Natural killer cell (primary cell): ENCODE results near the gene HABP2. TPM values are rescaled to one million over a fixed set of nuclear protein-coding genes. Genes with fewer than 3 reads are reported as not detected.

ENCODE experiments used
- ATAC-seq, 3 donors: fragments of 150-1000 bp in 2 of 3; fragments of 200-7000 bp in 1 of 3; cut with Tn5 transposase; 1 replicate in 1 of 3; 2 replicates in 2 of 3; pipeline ENCODE4 v1.10.0; 2021; ENCODE audit warnings: mild to moderate bottlenecking in 2 of 3, moderate library complexity in 2 of 3
- DNase-seq, 2 donors: peaks; one replicate each; pipeline versions ENCODE4 v3.0.0 to v3.0.0-alpha.2; 2013 to 2021; ENCODE audit warnings: mixed read lengths in 1 of 2
- H3K27ac ChIP-seq: one replicate; pipeline ENCODE4 v1.5.1; 2013; ENCODE audit warnings: mild to moderate bottlenecking, low read length
- H3K27me3 ChIP-seq: one replicate; pipeline ENCODE4 v1.6.1; 2013; ENCODE audit warnings: low read length; ENCODE audit not compliant: control insufficient read depth, insufficient read depth
- H3K36me3 ChIP-seq: one replicate; pipeline ENCODE4 v1.6.1; 2013; ENCODE audit warnings: low read length; ENCODE audit not compliant: control insufficient read depth, insufficient read depth
- H3K4me1 ChIP-seq: one replicate; pipeline ENCODE4 v1.6.1; 2013; ENCODE audit warnings: low read length; ENCODE audit not compliant: control insufficient read depth, insufficient read depth
- H3K4me3 ChIP-seq: one replicate; pipeline ENCODE4 v1.5.1; 2013; ENCODE audit warnings: low read length
- H3K9me3 ChIP-seq: one replicate; pipeline ENCODE4 v1.6.1; 2013; ENCODE audit warnings: low read length; ENCODE audit not compliant: control insufficient read depth, insufficient read depth
- H3K27ac Mint-ChIP-seq, 2 donors: one replicate each; pipeline ENCODE4 v1.8.0; 2022; ENCODE audit warnings: mild to moderate bottlenecking in 2 of 2, mixed read lengths in 2 of 2, moderate library complexity in 1 of 2
- H3K27me3 Mint-ChIP-seq, 2 donors: one replicate each; pipeline ENCODE4 v1.8.0; 2022; ENCODE audit warnings: low read depth in 2 of 2, mixed read lengths in 2 of 2
- H3K36me3 Mint-ChIP-seq: one replicate; pipeline ENCODE4 v1.8.0; 2022; ENCODE audit warnings: mixed read lengths
- H3K4me1 Mint-ChIP-seq, 2 donors: one replicate each; pipeline ENCODE4 v1.8.0; 2022; ENCODE audit warnings: mixed read lengths in 2 of 2
- H3K4me3 Mint-ChIP-seq: one replicate; pipeline ENCODE4 v1.8.0; 2022; ENCODE audit warnings: mild to moderate bottlenecking, moderate library complexity, mixed read lengths
- H3K9me3 Mint-ChIP-seq, 2 donors: one replicate each; pipeline ENCODE4 v1.8.0; 2022; ENCODE audit warnings: mixed read lengths in 2 of 2
- CTCF ChIP-seq: fragments of 200-600 bp; IDR thresholded peaks from one replicate; pipeline ENCODE4 v1.8.0; 2022; ENCODE audit warnings: antibody characterized with exemption
- WGBS: methylation state at CpG from one replicate; pipeline ENCODE4 v1.1.7; 2013; ENCODE audit warnings: missing lambda C conversion rate; ENCODE audit not compliant: insufficient coverage; 5-methylcytosine and 5-hydroxymethylcytosine counted together
- intact Hi-C: fragments of 100-400 bp; cut with micrococcal nuclease; formaldehyde crosslinking; loops from one replicate; pipeline ENCODE4 v1.14.2; 2022
- total RNA-seq, 4 donors: library from RNA; stranded (reverse); fragments of 120-200 nt in 1 of 4; gene quantifications; one replicate each; pipeline versions ENCODE4 v1.2.3 to v1.2.4, GENCODE V29; 2013 to 2022

HABP2 gene
- total RNA-seq, 3 donors from 2014 or later (not counting 1 experiment from before 2014, with no cell fraction given) = not detected

- WGBS = 85% methylated on average over 6 of the region's 6 CpGs
- Histone ChIP-seq H3K36me3 (no peaks in the 10 kb centered on the region), H3K4me1 (no peaks in the 10 kb centered on the region), H3K27ac (no peak overlapping the region), H3K9me3 (no peaks in the 10 kb centered on the region), H3K4me3 (no peak overlapping the region), H3K27me3 (no peaks in the 10 kb centered on the region)
- ATAC-seq (no peak), DNase-seq (no peak)
- Mint-ChIP-seq H3K27ac (no peak overlapping the region), H3K36me3 (no peaks in the 10 kb centered on the region), H3K4me3 (no peak overlapping the region), H3K27me3 (no peaks in the 10 kb centered on the region), H3K4me1 (no peaks in the 10 kb centered on the region), H3K9me3 (no peaks in the 10 kb centered on the region)
- no peak for TF ChIP-seq CTCF
- intact Hi-C loops = no loop called here
Measured at GRCh38 chr10:113533801-113534200, 19.1 kb upstream of the HABP2 start.

GRCh38 chr10:113534423-113534822, 18.4 kb upstream of the HABP2 start:
- Mint-ChIP-seq H3K27me3 (no peaks in the 10 kb centered on the region), H3K9me3 (no peaks in the 10 kb centered on the region), H3K4me1 (no peaks in the 10 kb centered on the region), H3K36me3 (no peaks in the 10 kb centered on the region), H3K27ac (no peak overlapping the region), H3K4me3 (no peak overlapping the region)
- no peak overlapping the region for H3K27ac ChIP-seq
- H3K36me3 ChIP-seq = no peaks in the 10 kb centered on the region
- WGBS = 55% methylated on average over 4 of the region's 4 CpGs
- H3K9me3 ChIP-seq = no peaks in the 10 kb centered on the region
- intact Hi-C loops = no loop called here
- DNase-seq (no peak), ATAC-seq (no peak)
- TF ChIP-seq CTCF = no peak
- H3K27me3 ChIP-seq = no peaks in the 10 kb centered on the region
- H3K4me1 ChIP-seq = no peaks in the 10 kb centered on the region
- no peak overlapping the region for H3K4me3 ChIP-seq

GRCh38 chr10:113537672-113538071, 15.2 kb upstream of the HABP2 start:
- Mint-ChIP-seq H3K4me3 (no peak overlapping the region), H3K4me1 (no peaks in the 10 kb centered on the region), H3K27ac (no peak overlapping the region), H3K36me3 (no peaks in the 10 kb centered on the region), H3K9me3 (no peaks in the 10 kb centered on the region), H3K27me3 (no peaks in the 10 kb centered on the region)
- intact Hi-C loops = no loop called here
- Histone ChIP-seq H3K4me1 (no peaks in the 10 kb centered on the region), H3K27ac (no peak overlapping the region), H3K27me3 (no peaks in the 10 kb centered on the region), H3K36me3 (no peaks in the 10 kb centered on the region), H3K4me3 (no peak overlapping the region), H3K9me3 (no peaks in the 10 kb centered on the region)
- no peak for ATAC-seq
- DNase-seq = no peak
- no peak for TF ChIP-seq CTCF
- WGBS = 90% methylated on average over 3 of the region's 3 CpGs

GRCh38 chr10:113538151-113538550, 14.7 kb upstream of the HABP2 start:
- H3K4me3 Mint-ChIP-seq = no peak overlapping the region
- no peaks in the 10 kb centered on the region for H3K9me3 Mint-ChIP-seq
- no peaks in the 10 kb centered on the region for H3K36me3 ChIP-seq
- TF ChIP-seq CTCF = no peak
- intact Hi-C loops = no loop called here
- WGBS = no CpG with 5 or more reads among the region's 1 CpG
- H3K27me3 ChIP-seq = no peaks in the 10 kb centered on the region
- ATAC-seq = no peak
- no peak for DNase-seq
- no peak overlapping the region for H3K27ac Mint-ChIP-seq
- H3K9me3 ChIP-seq = no peaks in the 10 kb centered on the region
- no peaks in the 10 kb centered on the region for H3K36me3 Mint-ChIP-seq
- no peaks in the 10 kb centered on the region for H3K4me1 Mint-ChIP-seq
- H3K4me3 ChIP-seq = no peak overlapping the region
- no peaks in the 10 kb centered on the region for H3K27me3 Mint-ChIP-seq
- H3K4me1 ChIP-seq = no peaks in the 10 kb centered on the region
- no peak overlapping the region for H3K27ac ChIP-seq
